Endothelial cell of umbilical vein (primary cell): ENCODE measurements around the gene HIPK4. TPM values are rescaled to one million over a fixed set of nuclear protein-coding genes. Genes with fewer than 3 reads are reported as not detected.

Experiments used
- BruUV-seq: library from RNA; stranded (reverse); fragments of 400-500 nt; replicated peaks from 2 replicates; lab custom pipeline; 2021; lab: Mats Ljungman, UMichigan
- CTCF ChIA-PET: fragments of 300-600, 350-600 bp; sonication (Branson Sonifier 250); formaldehyde crosslinking; loops from one replicate; lab custom pipeline; 2021; ENCODE audit warnings: antibody characterized with exemption, inconsistent platforms; lab: Charles Lee
- POLR2A ChIA-PET: fragments of 300-600, 350-600 bp; sonication (Branson Sonifier 250); formaldehyde crosslinking; loops from one replicate; lab custom pipeline; 2021; ENCODE audit warnings: antibody characterized with exemption, inconsistent platforms; lab: Charles Lee
- DNase-seq: peaks from one replicate; pipeline ENCODE4 v3.0.0-alpha.2; 2011; ENCODE audit warnings: low read depth, low spot score
- FAIRE-seq: peaks from 2 replicates; lab custom pipeline; 2011; peaks lifted over from hg19 to GRCh38; lab: Jason Lieb, UNC
- H2AFZ ChIP-seq: 2 replicates; pipeline ENCODE4 v1.6.0; 2012; ENCODE audit warnings: low read depth, low read length, control low read depth, inconsistent platforms
- H3K27ac ChIP-seq: 2 replicates; pipeline ENCODE4 v1.5.1; 2011; ENCODE audit warnings: low read depth, mild to moderate bottlenecking, control low read depth, low read length, moderate library complexity; ENCODE audit not compliant: insufficient read depth
- H3K27me3 ChIP-seq, 2 experiments: 2 replicates each; pipeline versions ENCODE4 v1.6.0 to v1.6.1; 2011; ENCODE audit warnings: low read length in 2 of 2, mixed read lengths in 1 of 2; ENCODE audit not compliant: control insufficient read depth in 2 of 2, insufficient read depth in 2 of 2
- H3K36me3 ChIP-seq, 2 experiments: 2 replicates in 1 of 2; 3 replicates in 1 of 2; pipeline ENCODE4 v1.5.1; 2011; ENCODE audit warnings: low read length in 2 of 2, mild to moderate bottlenecking in 1 of 2, moderate library complexity in 1 of 2; ENCODE audit not compliant: control insufficient read depth in 2 of 2, insufficient read depth in 2 of 2; ENCODE audit errors: extremely low read depth in 1 of 2
- H3K4me1 ChIP-seq: 3 replicates; pipeline ENCODE4 v1.5.1; 2011; ENCODE audit warnings: mild to moderate bottlenecking, low read length; ENCODE audit not compliant: control insufficient read depth, insufficient read depth; ENCODE audit errors: extremely low read depth
- H3K4me2 ChIP-seq: 2 replicates; pipeline ENCODE4 v1.6.1; 2011; ENCODE audit warnings: low read length, control low read depth, mixed read lengths; ENCODE audit not compliant: insufficient read depth
- H3K4me3 ChIP-seq, 3 experiments: fragments of 200-600 bp in 1 of 3; sonication (generic), shearing (Covaris generic) in 1 of 3; replicated peaks in 1 of 3; 2 replicates each; pipeline ENCODE4 v1.5.1; 2011 to 2016; ENCODE audit warnings: control low read depth in 3 of 3, low read length in 3 of 3, mild to moderate bottlenecking in 2 of 3, inconsistent platforms in 1 of 3, low read depth in 1 of 3, moderate library complexity in 1 of 3; ENCODE audit not compliant: insufficient read depth in 1 of 3
- H3K79me2 ChIP-seq: 2 replicates; pipeline ENCODE4 v1.6.0; 2012; ENCODE audit warnings: low read length, inconsistent platforms; ENCODE audit not compliant: control insufficient read depth, insufficient read depth
- H3K9ac ChIP-seq: replicated peaks from 2 replicates; pipeline ENCODE3; 2011; ENCODE audit warnings: low read length, control low read depth; ENCODE audit not compliant: insufficient read depth; ENCODE audit errors: extremely low read depth
- H3K9me1 ChIP-seq: replicated peaks from 3 replicates; pipeline ENCODE4 v1.6.0; 2011; ENCODE audit warnings: mild to moderate bottlenecking, low read length; ENCODE audit not compliant: control insufficient read depth, insufficient read depth; ENCODE audit errors: extremely low read depth
- H3K9me3 ChIP-seq: replicated peaks from 2 replicates; pipeline ENCODE4 v1.5.1; 2012; ENCODE audit warnings: low read length, inconsistent platforms; ENCODE audit not compliant: control insufficient read depth, insufficient read depth
- H4K20me1 ChIP-seq: replicated peaks from 2 replicates; pipeline ENCODE3; 2011; ENCODE audit warnings: mild to moderate bottlenecking, low read length; ENCODE audit not compliant: control insufficient read depth, insufficient read depth; ENCODE audit errors: extremely low read depth
- GATA2 ChIP-seq: IDR thresholded peaks from 2 replicates; pipeline ENCODE4 v1.7.0; 2011; ENCODE audit warnings: low read depth, mild to moderate bottlenecking, moderate library complexity, mixed read lengths, low read length; ENCODE audit not compliant: insufficient read length, insufficient read depth
- JUN ChIP-seq: IDR thresholded peaks from 2 replicates; pipeline ENCODE4 v1.6.1; 2011; ENCODE audit warnings: borderline replicate concordance, low read depth; ENCODE audit not compliant: insufficient read length, insufficient read depth
- MYC ChIP-seq: IDR thresholded peaks from one replicate; pipeline ENCODE4 v1.6.1; 2011; ENCODE audit warnings: mild to moderate bottlenecking, low read depth, low read length
- POLR2AphosphoS5 ChIP-seq: IDR thresholded peaks from 2 replicates; pipeline ENCODE4 v1.6.1; 2012; ENCODE audit warnings: low read depth, mild to moderate bottlenecking, control low read depth, low read length, moderate library complexity; ENCODE audit not compliant: insufficient read depth
- dilution Hi-C: fragments of 300-500 bp; cut with MboI; formaldehyde crosslinking; loops from one replicate; pipeline ENCODE4 v1.15.0; 2019; ENCODE audit warnings: low sequenced_read_pairs; ENCODE audit not compliant: extremely low pct_ligation_motif_present
- intact Hi-C: fragments of 100-400 bp; cut with micrococcal nuclease; formaldehyde crosslinking; loops from one replicate; pipeline ENCODE4 v1.10.0; 2022
- polyA plus RNA-seq, 4 experiments: library from polyadenylated mRNA; depleted of rRNA in 3 of 4; stranded (reverse) in 3 of 4; unstranded in 1 of 4; fragments of >200 nt; gene quantifications; 2 replicates each; pipeline versions ENCODE4 v1.2.1 to v1.2.3, GENCODE V29; 2011 to 2012; ENCODE audit warnings: missing spikeins in 1 of 4
- total RNA-seq: library from RNA; stranded (reverse); gene quantifications from 2 replicates; pipeline ENCODE4 v1.2.3, GENCODE V29; 2021
- TF ChIP-seq, protein P1 (sequence below), 2 donors: IDR thresholded peaks; 1 replicate in 1 of 2; 2 replicates in 1 of 2; pipeline ENCODE4 v1.5.1; 2011; ENCODE audit warnings: low read length in 2 of 2, mild to moderate bottlenecking in 2 of 2, moderate library complexity in 2 of 2, control low read depth in 1 of 2, inconsistent platforms in 1 of 2, low read depth in 1 of 2; ENCODE audit not compliant: insufficient read depth in 1 of 2; ENCODE audit errors: extremely low read depth in 1 of 2

HIPK4 gene
- total and polyA plus RNA-seq, 2 donors (not counting 3 experiments of a cell fraction or from before 2014, with no cell fraction given) = 0.12 TPM; not detected in 1

DNA sequence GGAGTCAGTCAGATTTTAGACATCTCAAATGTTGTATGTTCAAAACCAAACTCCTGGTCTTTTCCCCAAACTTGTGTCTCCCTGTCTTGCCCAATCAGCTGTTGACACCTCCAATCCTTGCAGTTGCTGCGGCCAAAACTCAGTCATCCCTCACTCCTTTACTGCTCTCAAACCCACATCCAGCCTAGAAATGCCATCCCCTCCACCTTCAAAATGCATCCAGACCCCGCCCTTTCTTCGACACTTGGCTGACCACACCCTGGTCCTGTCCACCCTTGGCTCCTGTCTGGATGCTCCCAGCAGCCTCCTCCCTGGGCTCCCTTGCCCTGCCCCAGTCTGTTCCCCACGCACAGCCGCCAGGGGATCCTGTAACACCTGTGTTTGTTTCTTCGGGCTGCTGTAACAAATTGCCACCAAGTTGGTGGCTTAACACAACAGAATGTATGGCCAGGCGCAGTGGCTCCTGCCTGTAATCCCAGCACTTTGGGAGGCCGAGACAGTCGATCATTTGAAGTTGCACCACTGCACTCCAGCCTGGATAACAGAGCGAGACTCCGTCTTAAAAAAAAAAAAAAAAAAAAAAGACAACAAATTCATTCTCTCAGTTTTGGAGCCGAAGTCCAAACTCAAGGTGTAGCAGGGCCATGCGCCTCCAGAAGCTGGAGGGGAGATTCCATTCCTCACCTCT lies 29.8 kb downstream of the HIPK4 start:
- Histone ChIP-seq H3K27me3 (no peaks in the 10 kb centered on the region), H3K9me3 (no peaks in the 10 kb centered on the region), H3K4me2 (no peak overlapping the region), H2AFZ (no peak overlapping the region), H3K27ac (no peak overlapping the region), H3K79me2 (peaks cover 7% of the 10 kb centered on the region), H4K20me1 (no peaks in the 10 kb centered on the region), H3K9ac (no peak overlapping the region), H3K4me1 (peaks cover 4% of the 10 kb centered on the region), H3K9me1 (no peaks in the 10 kb centered on the region), H3K4me3 (no peak overlapping the region), H3K36me3 (no peaks in the 10 kb centered on the region)
- intact Hi-C loops (no loop called here), dilution Hi-C loops (no loop called here)
- FAIRE-seq = no peak
- no peak for DNase-seq
- BruUV-seq = no TSS peak
- TF ChIP-seq JUN = no peak
- TF ChIP-seq GATA2 = no peak
- POLR2A ChIA-PET = no interaction called here
- CTCF ChIA-PET = no interaction called here

DNA sequence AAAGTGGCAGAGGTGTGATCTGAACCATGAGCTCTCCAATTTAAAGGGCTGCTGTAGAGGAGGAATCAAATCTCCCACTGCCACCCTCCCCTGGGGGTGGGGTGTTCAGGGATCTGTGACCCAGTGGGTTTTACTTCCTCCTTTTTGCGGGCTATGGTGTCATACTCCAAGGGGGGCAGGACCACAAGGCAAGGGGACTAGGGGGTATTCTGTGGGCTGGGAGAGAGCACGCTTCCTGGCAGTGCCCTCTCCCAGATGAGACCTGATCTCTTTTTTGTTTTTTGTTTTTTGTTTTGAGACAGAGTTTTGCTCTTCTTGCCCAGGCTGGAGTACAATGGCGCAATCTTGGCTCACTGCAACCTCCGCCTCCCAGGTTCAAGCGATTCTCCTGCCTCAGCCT lies 31.2 kb downstream of the HIPK4 start:
- H3K79me2 ChIP-seq = peaks cover 7% of the 10 kb centered on the region
- TF ChIP-seq POLR2AphosphoS5 = no peak
- no peak for TF ChIP-seq MYC
- TF ChIP-seq, protein P1, sequence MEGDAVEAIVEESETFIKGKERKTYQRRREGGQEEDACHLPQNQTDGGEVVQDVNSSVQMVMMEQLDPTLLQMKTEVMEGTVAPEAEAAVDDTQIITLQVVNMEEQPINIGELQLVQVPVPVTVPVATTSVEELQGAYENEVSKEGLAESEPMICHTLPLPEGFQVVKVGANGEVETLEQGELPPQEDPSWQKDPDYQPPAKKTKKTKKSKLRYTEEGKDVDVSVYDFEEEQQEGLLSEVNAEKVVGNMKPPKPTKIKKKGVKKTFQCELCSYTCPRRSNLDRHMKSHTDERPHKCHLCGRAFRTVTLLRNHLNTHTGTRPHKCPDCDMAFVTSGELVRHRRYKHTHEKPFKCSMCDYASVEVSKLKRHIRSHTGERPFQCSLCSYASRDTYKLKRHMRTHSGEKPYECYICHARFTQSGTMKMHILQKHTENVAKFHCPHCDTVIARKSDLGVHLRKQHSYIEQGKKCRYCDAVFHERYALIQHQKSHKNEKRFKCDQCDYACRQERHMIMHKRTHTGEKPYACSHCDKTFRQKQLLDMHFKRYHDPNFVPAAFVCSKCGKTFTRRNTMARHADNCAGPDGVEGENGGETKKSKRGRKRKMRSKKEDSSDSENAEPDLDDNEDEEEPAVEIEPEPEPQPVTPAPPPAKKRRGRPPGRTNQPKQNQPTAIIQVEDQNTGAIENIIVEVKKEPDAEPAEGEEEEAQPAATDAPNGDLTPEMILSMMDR (IDR thresholded peaks at IDR 0.05; ENCODE audit: extremely low read depth in 1 of 2, insufficient read depth in 1 of 2, low read depth in 1 of 2, low read length in 2 of 2) = no peak
- no peak for TF ChIP-seq GATA2
- no peak overlapping the region for H3K9ac ChIP-seq
- CTCF ChIA-PET = no interaction called here
- BruUV-seq = no TSS peak
- H3K27me3 ChIP-seq = no peaks in the 10 kb centered on the region
- H3K4me1 ChIP-seq = peaks cover 4% of the 10 kb centered on the region
- no peaks in the 10 kb centered on the region for H3K9me3 ChIP-seq
- H3K4me2 ChIP-seq = no peak overlapping the region
- H3K9me1 ChIP-seq = no peaks in the 10 kb centered on the region
- no peak overlapping the region for H3K4me3 ChIP-seq
- POLR2A ChIA-PET = no interaction called here
- H4K20me1 ChIP-seq = no peaks in the 10 kb centered on the region
- H3K36me3 ChIP-seq = no peaks in the 10 kb centered on the region
- intact Hi-C loops (no loop called here), dilution Hi-C loops (no loop called here)
- H2AFZ ChIP-seq = no peak overlapping the region
- no peak for DNase-seq
- no peak for FAIRE-seq
- no peak overlapping the region for H3K27ac ChIP-seq
